Nephron progenitor cell (in vitro differentiated cells): ENCODE measurements around the gene THOP1.

ENCODE experiments used
- DNase-seq: peaks from one replicate; pipeline ENCODE4 v3.0.0; 2021
- H3K27ac Mint-ChIP-seq: 2 replicates; pipeline ENCODE4 v1.8.0; 2021; ENCODE audit warnings: mild to moderate bottlenecking, moderate library complexity, mixed read lengths
- H3K27me3 Mint-ChIP-seq: 2 replicates; pipeline ENCODE4 v1.8.0; 2021; ENCODE audit warnings: mild to moderate bottlenecking, low read depth, mixed read lengths; ENCODE audit not compliant: poor library complexity
- H3K36me3 Mint-ChIP-seq: 2 replicates; pipeline ENCODE4 v1.8.0; 2021; ENCODE audit warnings: low read depth, mixed read lengths
- H3K4me1 Mint-ChIP-seq: 2 replicates; pipeline ENCODE4 v1.8.0; 2021; ENCODE audit warnings: mixed read lengths
- H3K4me3 Mint-ChIP-seq: 2 replicates; pipeline ENCODE4 v1.8.0; 2021; ENCODE audit warnings: mild to moderate bottlenecking, moderate library complexity, mixed read lengths
- H3K9me3 Mint-ChIP-seq: 2 replicates; pipeline ENCODE4 v1.8.0; 2021; ENCODE audit warnings: mild to moderate bottlenecking, moderate library complexity, mixed read lengths
- CTCF ChIP-seq: fragments of 200-600 bp; sonication (generic); IDR thresholded peaks from 2 replicates; pipeline ENCODE4 v1.5.0; 2021; ENCODE audit warnings: antibody characterized with exemption

Gene THOP1

GRCh38 chr19:2827840-2828489, 42.7 kb downstream of the THOP1 start:
- no peak for TF ChIP-seq CTCF
- no peaks in the 10 kb centered on the region for H3K4me1 Mint-ChIP-seq
- H3K9me3 Mint-ChIP-seq: peaks cover 85% of the 10 kb centered on the region
- H3K36me3 Mint-ChIP-seq: peaks cover 97% of the 10 kb centered on the region
- no peak overlapping the region for H3K4me3 Mint-ChIP-seq
- no peak overlapping the region for H3K27ac Mint-ChIP-seq
- no peak for DNase-seq
- peaks cover 7% of the 10 kb centered on the region for H3K27me3 Mint-ChIP-seq

GRCh38 chr19:2834294-2834871, 49.1 kb downstream of the THOP1 start:
- no peak for DNase-seq
- H3K4me3 Mint-ChIP-seq: no peak overlapping the region
- H3K4me1 Mint-ChIP-seq: no peaks in the 10 kb centered on the region
- H3K27me3 Mint-ChIP-seq: no peaks in the 10 kb centered on the region
- H3K36me3 Mint-ChIP-seq: peaks cover 97% of the 10 kb centered on the region
- no peak overlapping the region for H3K27ac Mint-ChIP-seq
- peaks cover 100% of the 10 kb centered on the region for H3K9me3 Mint-ChIP-seq
- TF ChIP-seq CTCF: no peak

GRCh38 chr19:2837430-2837829, 52.1 kb downstream of the THOP1 start:
- peaks cover 82% of the 10 kb centered on the region for H3K36me3 Mint-ChIP-seq
- H3K9me3 Mint-ChIP-seq: peaks cover 93% of the 10 kb centered on the region

GRCh38 chr19:2840794-2841791, 55.8 kb downstream of the THOP1 start, which contains the start of gene ZNF555:
ZNF555 (plus strand) TSS chr19:2841475; CDS start chr19:2841573, 98 bp downstream.
- Mint-ChIP-seq H3K36me3 (peaks cover 81% of the 10 kb centered on the region), H3K4me3 (peak within 1 kb of the TSS; percentile 88), H3K9me3 (peaks cover 93% of the 10 kb centered on the region), H3K27me3 (peaks cover 10% of the 10 kb centered on the region), H3K27ac (no peak within 1 kb of the TSS), H3K4me1 (peaks cover 8% of the 10 kb centered on the region)
- DNase-seq: peak; percentile 96
- TF ChIP-seq CTCF: peak; percentile 36

More at GRCh38 chr19:2837430-2837829, 52.1 kb downstream of the THOP1 start:
- no peak for DNase-seq
- no peak for TF ChIP-seq CTCF
- Mint-ChIP-seq H3K27me3 (peaks cover 4% of the 10 kb centered on the region), H3K27ac (no peak overlapping the region), H3K4me1 (peaks cover 6% of the 10 kb centered on the region), H3K4me3 (no peak overlapping the region)

- no peak for TF ChIP-seq CTCF
- Mint-ChIP-seq H3K4me3 (peak overlapping the region; percentile 85), H3K4me1 (peaks cover 8% of the 10 kb centered on the region), H3K27me3 (peaks cover 10% of the 10 kb centered on the region), H3K9me3 (peaks cover 93% of the 10 kb centered on the region), H3K27ac (no peak overlapping the region), H3K36me3 (peaks cover 81% of the 10 kb centered on the region)
- DNase-seq: no peak
These were observed 56.7 kb downstream of the THOP1 start for GRCh38 chr19:2841855-2842574.
